Natural killer cell (primary cell): ENCODE data around the gene ZNF594. TPM values are rescaled to one million over a fixed set of nuclear protein-coding genes. Genes with fewer than 3 reads are reported as not detected.
A peak's percentile ranks its signal among the peaks of the same experiment; 100 is the strongest.
"Not testable (repeated sequence)": the region's sequence is repeated elsewhere in the genome, so short reads cannot be mapped to it uniquely, and the experiment has no call there.

Experiments used
- ATAC-seq, 3 donors: fragments of 150-1000 bp in 2 of 3; fragments of 200-7000 bp in 1 of 3; cut with Tn5 transposase; 1 replicate in 1 of 3; 2 replicates in 2 of 3; pipeline ENCODE4 v1.10.0; 2021; ENCODE audit warnings: mild to moderate bottlenecking in 2 of 3, moderate library complexity in 2 of 3
- DNase-seq, 2 donors: peaks; one replicate each; pipeline versions ENCODE4 v3.0.0 to v3.0.0-alpha.2; 2013 to 2021; ENCODE audit warnings: mixed read lengths in 1 of 2
- H3K27ac ChIP-seq: one replicate; pipeline ENCODE4 v1.5.1; 2013; ENCODE audit warnings: mild to moderate bottlenecking, low read length
- H3K27me3 ChIP-seq: one replicate; pipeline ENCODE4 v1.6.1; 2013; ENCODE audit warnings: low read length; ENCODE audit not compliant: control insufficient read depth, insufficient read depth
- H3K36me3 ChIP-seq: one replicate; pipeline ENCODE4 v1.6.1; 2013; ENCODE audit warnings: low read length; ENCODE audit not compliant: control insufficient read depth, insufficient read depth
- H3K4me1 ChIP-seq: one replicate; pipeline ENCODE4 v1.6.1; 2013; ENCODE audit warnings: low read length; ENCODE audit not compliant: control insufficient read depth, insufficient read depth
- H3K4me3 ChIP-seq: one replicate; pipeline ENCODE4 v1.5.1; 2013; ENCODE audit warnings: low read length
- H3K9me3 ChIP-seq: one replicate; pipeline ENCODE4 v1.6.1; 2013; ENCODE audit warnings: low read length; ENCODE audit not compliant: control insufficient read depth, insufficient read depth
- H3K27ac Mint-ChIP-seq, 2 donors: one replicate each; pipeline ENCODE4 v1.8.0; 2022; ENCODE audit warnings: mild to moderate bottlenecking in 2 of 2, mixed read lengths in 2 of 2, moderate library complexity in 1 of 2
- H3K27me3 Mint-ChIP-seq, 2 donors: one replicate each; pipeline ENCODE4 v1.8.0; 2022; ENCODE audit warnings: low read depth in 2 of 2, mixed read lengths in 2 of 2
- H3K36me3 Mint-ChIP-seq: one replicate; pipeline ENCODE4 v1.8.0; 2022; ENCODE audit warnings: mixed read lengths
- H3K4me1 Mint-ChIP-seq, 2 donors: one replicate each; pipeline ENCODE4 v1.8.0; 2022; ENCODE audit warnings: mixed read lengths in 2 of 2
- H3K4me3 Mint-ChIP-seq: one replicate; pipeline ENCODE4 v1.8.0; 2022; ENCODE audit warnings: mild to moderate bottlenecking, moderate library complexity, mixed read lengths
- H3K9me3 Mint-ChIP-seq, 2 donors: one replicate each; pipeline ENCODE4 v1.8.0; 2022; ENCODE audit warnings: mixed read lengths in 2 of 2
- CTCF ChIP-seq: fragments of 200-600 bp; IDR thresholded peaks from one replicate; pipeline ENCODE4 v1.8.0; 2022; ENCODE audit warnings: antibody characterized with exemption
- WGBS: methylation state at CpG from one replicate; pipeline ENCODE4 v1.1.7; 2013; ENCODE audit warnings: missing lambda C conversion rate; ENCODE audit not compliant: insufficient coverage; 5-methylcytosine and 5-hydroxymethylcytosine counted together
- intact Hi-C: fragments of 100-400 bp; cut with micrococcal nuclease; formaldehyde crosslinking; loops from one replicate; pipeline ENCODE4 v1.14.2; 2022
- total RNA-seq, 4 donors: library from RNA; stranded (reverse); fragments of 120-200 nt in 1 of 4; gene quantifications; one replicate each; pipeline versions ENCODE4 v1.2.3 to v1.2.4, GENCODE V29; 2013 to 2022

Gene ZNF594
- total RNA-seq, 3 donors from 2014 or later (not counting 1 experiment from before 2014, with no cell fraction given), result 5.1 to 7.9 (median 6.1) TPM

- peaks cover 58 to 64% of the 10 kb centered on the region in 2 donors for H3K4me1 Mint-ChIP-seq
Measured at GRCh38 chr17:5236938-5237540, 45.4 kb upstream of the ZNF594 start.

GRCh38 chr17:5234645-5235576, 43.2 kb upstream of the ZNF594 start, which contains the start of gene SCIMP:
SCIMP (minus strand) TSS chr17:5234860; CDS start chr17:5234755, 105 bp downstream.
- H3K9me3 ChIP-seq, result no peaks in the 10 kb centered on the region
- no peaks in the 10 kb centered on the region for H3K36me3 ChIP-seq
- Mint-ChIP-seq H3K9me3 (no peaks in the 10 kb centered on the region), H3K4me3 (peak within 1 kb of the TSS; percentile 72), H3K36me3 (no peaks in the 10 kb centered on the region), H3K27ac (peak within 1 kb of the TSS; percentile 91 to 96), H3K4me1 (peaks cover 56 to 65% of the 10 kb centered on the region in 2 donors), H3K27me3 (no peaks in the 10 kb centered on the region)
- no peak for TF ChIP-seq CTCF
- 61% methylated on average over 19 of the region's 19 CpGs for WGBS
- H3K27me3 ChIP-seq, result no peaks in the 10 kb centered on the region
- intact Hi-C loops, result loop anchor here (5.0 kb wide), 1 partner anchor 47 kb away; the partner anchor contains the start of gene RABEP1
- H3K4me1 ChIP-seq, result peaks cover 92% of the 10 kb centered on the region
- ATAC-seq (peak in 2 of 3 donors; percentile 11 to 28), DNase-seq (no peak)
- H3K4me3 ChIP-seq, result peak within 1 kb of the TSS; percentile 37
- H3K27ac ChIP-seq, result peak within 1 kb of the TSS; percentile 76

More at GRCh38 chr17:5236938-5237540, 45.4 kb upstream of the ZNF594 start:
- WGBS, result 63% methylated on average over 3 of the region's 3 CpGs
- H3K27ac ChIP-seq, result peak overlapping the region; percentile 75
- H3K36me3 Mint-ChIP-seq, result no peaks in the 10 kb centered on the region
- no peaks in the 10 kb centered on the region for H3K27me3 ChIP-seq
- peak overlapping the region; percentile 91 to 96 for H3K27ac Mint-ChIP-seq
- DNase-seq (no peak), ATAC-seq (no peak)
- peak overlapping the region; percentile 52 for H3K4me3 Mint-ChIP-seq
- no peaks in the 10 kb centered on the region for H3K9me3 Mint-ChIP-seq
- no peaks in the 10 kb centered on the region for H3K27me3 Mint-ChIP-seq
- no peaks in the 10 kb centered on the region for H3K36me3 ChIP-seq
- H3K4me1 ChIP-seq, result peaks cover 82% of the 10 kb centered on the region
- no peak for TF ChIP-seq CTCF
- no peaks in the 10 kb centered on the region for H3K9me3 ChIP-seq
- intact Hi-C loops, result loop anchor here (1.0 to 5.0 kb wide), 3 partner anchors 10 to 45 kb away; partner anchors contain the start of gene RABEP1
- no peak overlapping the region for H3K4me3 ChIP-seq

GRCh38 chr17:5233492-5233891, 41.8 kb upstream of the ZNF594 start:
- H3K27me3 Mint-ChIP-seq, result not testable (repeated sequence)
- H3K4me3 ChIP-seq, result peak overlapping the region; percentile 24
- peak overlapping the region; percentile 91 to 96 for H3K27ac Mint-ChIP-seq

More at GRCh38 chr17:5233492-5233891, 41.8 kb upstream of the ZNF594 start:
- peaks cover 64 to 70% of the 10 kb centered on the region in 2 donors for H3K4me1 Mint-ChIP-seq
- peak overlapping the region; percentile 42 for H3K4me3 Mint-ChIP-seq
- intact Hi-C loops, DNase-seq, H3K9me3 ChIP-seq, H3K9me3 Mint-ChIP-seq, H3K36me3 Mint-ChIP-seq, H3K36me3 ChIP-seq, H3K27me3 ChIP-seq, ATAC-seq: not testable (repeated sequence)
- Histone ChIP-seq H3K4me1 (peaks cover 97% of the 10 kb centered on the region), H3K27ac (peak overlapping the region; percentile 52)
- WGBS, result 85% methylated on average over 7 of the region's 7 CpGs
